ENCODE data around the gene HPN.
"Not testable (repeated sequence)": the region's sequence is repeated elsewhere in the genome, so short reads cannot be mapped to it uniquely, and the experiment has no call there.

Gene HPN

GRCh38 chr19:35011091-35011689 lies 30.3 kb upstream of the HPN start:
- no peak for TF ChIP-seq CTCF (IDR thresholded peaks at IDR 0.05; ENCODE audit: borderline replicate concordance, insufficient read depth, low read depth, low read length)
- H3K4me3 ChIP-seq (ENCODE audit: low read depth, low read length): no peak overlapping the region

- H3K4me3 ChIP-seq (ENCODE audit: low read depth, low read length): no peak overlapping the region
- no peak for TF ChIP-seq CTCF (IDR thresholded peaks at IDR 0.05; ENCODE audit: borderline replicate concordance, insufficient read depth, low read depth, low read length)
Measured at GRCh38 chr19:35011737-35012682, 29.5 kb upstream of the HPN start.

- H3K4me3 ChIP-seq (ENCODE audit: low read depth, low read length): no peak overlapping the region
- peak; percentile 98 for TF ChIP-seq CTCF (IDR thresholded peaks at IDR 0.05; ENCODE audit: borderline replicate concordance, insufficient read depth, low read depth, low read length)
Measured at GRCh38 chr19:35013041-35013819, 28.3 kb upstream of the HPN start.

GRCh38 chr19:35013820-35014754 lies 27.4 kb upstream of the HPN start:
- TF ChIP-seq CTCF (IDR thresholded peaks at IDR 0.05; ENCODE audit: borderline replicate concordance, insufficient read depth, low read depth, low read length): no peak
- no peak overlapping the region for H3K4me3 ChIP-seq (ENCODE audit: low read depth, low read length)

GRCh38 chr19:35014774-35015173 lies 26.7 kb upstream of the HPN start:
- H3K4me3 ChIP-seq (ENCODE audit: low read depth, low read length): not testable (repeated sequence)

- no peak overlapping the region for H3K4me3 ChIP-seq (ENCODE audit: low read depth, low read length)
- TF ChIP-seq CTCF (IDR thresholded peaks at IDR 0.05; ENCODE audit: borderline replicate concordance, insufficient read depth, low read depth, low read length): no peak
Measured at GRCh38 chr19:35015270-35015953, 26.1 kb upstream of the HPN start.
